Esophagus muscularis mucosa (tissue), 3 donors: ENCODE data around the gene DHRS9.

Source experiments
- CTCF ChIP-seq, 3 experiments: fragments of 200-600 bp in 2 of 3; fragments of 450-650 bp in 1 of 3; sonication (generic) in 2 of 3; IDR thresholded peaks; one replicate each; pipeline ENCODE4 v1.5.1; 2017 to 2019; ENCODE audit warnings: antibody characterized with exemption in 3 of 3, mild to moderate bottlenecking in 2 of 3, moderate library complexity in 1 of 3
- POLR2A ChIP-seq: fragments of 450-650 bp; IDR thresholded peaks from one replicate; pipeline ENCODE4 v1.6.1; 2017; ENCODE audit warnings: antibody characterized with exemption, moderate library complexity, mild to moderate bottlenecking, low read depth

- no peak for TF ChIP-seq CTCF (IDR thresholded peaks at IDR 0.05)
- TF ChIP-seq POLR2A = no peak
Observed at GRCh38 chr2:169050476-169051240, 18.7 kb upstream of the DHRS9 start.
